Nephron progenitor cell (in vitro differentiated cells): Measurements from ENCODE around the gene INKA2.

Experiments used
- DNase-seq: peaks from one replicate; pipeline ENCODE4 v3.0.0; 2021
- H3K27ac Mint-ChIP-seq: 2 replicates; pipeline ENCODE4 v1.8.0; 2021; ENCODE audit warnings: mild to moderate bottlenecking, moderate library complexity, mixed read lengths
- H3K27me3 Mint-ChIP-seq: 2 replicates; pipeline ENCODE4 v1.8.0; 2021; ENCODE audit warnings: mild to moderate bottlenecking, low read depth, mixed read lengths; ENCODE audit not compliant: poor library complexity
- H3K36me3 Mint-ChIP-seq: 2 replicates; pipeline ENCODE4 v1.8.0; 2021; ENCODE audit warnings: low read depth, mixed read lengths
- H3K4me1 Mint-ChIP-seq: 2 replicates; pipeline ENCODE4 v1.8.0; 2021; ENCODE audit warnings: mixed read lengths
- H3K4me3 Mint-ChIP-seq: 2 replicates; pipeline ENCODE4 v1.8.0; 2021; ENCODE audit warnings: mild to moderate bottlenecking, moderate library complexity, mixed read lengths
- H3K9me3 Mint-ChIP-seq: 2 replicates; pipeline ENCODE4 v1.8.0; 2021; ENCODE audit warnings: mild to moderate bottlenecking, moderate library complexity, mixed read lengths
- CTCF ChIP-seq: fragments of 200-600 bp; sonication (generic); IDR thresholded peaks from 2 replicates; pipeline ENCODE4 v1.5.0; 2021; ENCODE audit warnings: antibody characterized with exemption

The INKA2 gene

GRCh38 chr1:111749628-111750027, 10.4 kb upstream of the INKA2 start:
- Mint-ChIP-seq H3K9me3 (no peaks in the 10 kb centered on the region), H3K36me3 (no peaks in the 10 kb centered on the region), H3K4me1 (peaks cover 56% of the 10 kb centered on the region), H3K27me3 (peaks cover 19% of the 10 kb centered on the region), H3K4me3 (no peak overlapping the region), H3K27ac (no peak overlapping the region)
- DNase-seq = no peak
- TF ChIP-seq CTCF = no peak

- Mint-ChIP-seq H3K27me3 (peaks cover 33% of the 10 kb centered on the region), H3K4me3 (no peak overlapping the region), H3K9me3 (no peaks in the 10 kb centered on the region), H3K27ac (no peak overlapping the region), H3K36me3 (no peaks in the 10 kb centered on the region), H3K4me1 (peaks cover 47% of the 10 kb centered on the region)
- no peak for TF ChIP-seq CTCF
- DNase-seq = no peak
Observed at GRCh38 chr1:111747947-111748346, 8.8 kb upstream of the INKA2 start.

GRCh38 chr1:111747282-111747734, 8.1 kb upstream of the INKA2 start:
- H3K27ac Mint-ChIP-seq = no peak overlapping the region
- H3K36me3 Mint-ChIP-seq = no peaks in the 10 kb centered on the region
- TF ChIP-seq CTCF = peak; percentile 38
- H3K27me3 Mint-ChIP-seq = peaks cover 32% of the 10 kb centered on the region
- H3K4me1 Mint-ChIP-seq = peaks cover 47% of the 10 kb centered on the region
- no peaks in the 10 kb centered on the region for H3K9me3 Mint-ChIP-seq
- DNase-seq = peak; percentile 39
- no peak overlapping the region for H3K4me3 Mint-ChIP-seq

GRCh38 chr1:111746614-111746999, 7.4 kb upstream of the INKA2 start:
- DNase-seq = no peak
- no peaks in the 10 kb centered on the region for H3K9me3 Mint-ChIP-seq
- H3K27me3 Mint-ChIP-seq = peaks cover 37% of the 10 kb centered on the region
- no peak overlapping the region for H3K27ac Mint-ChIP-seq
- H3K4me1 Mint-ChIP-seq = peaks cover 47% of the 10 kb centered on the region
- TF ChIP-seq CTCF = no peak
- no peak overlapping the region for H3K4me3 Mint-ChIP-seq
- H3K36me3 Mint-ChIP-seq = no peaks in the 10 kb centered on the region

GRCh38 chr1:111745675-111746613, 6.7 kb upstream of the INKA2 start:
- Mint-ChIP-seq H3K4me1 (peaks cover 41% of the 10 kb centered on the region), H3K36me3 (no peaks in the 10 kb centered on the region), H3K9me3 (no peaks in the 10 kb centered on the region), H3K27me3 (peaks cover 44% of the 10 kb centered on the region), H3K27ac (no peak overlapping the region), H3K4me3 (no peak overlapping the region)
- no peak for TF ChIP-seq CTCF
- DNase-seq = no peak

- Mint-ChIP-seq H3K4me3 (no peak overlapping the region), H3K36me3 (no peaks in the 10 kb centered on the region), H3K9me3 (no peaks in the 10 kb centered on the region), H3K27ac (no peak overlapping the region), H3K4me1 (peaks cover 28% of the 10 kb centered on the region), H3K27me3 (peaks cover 46% of the 10 kb centered on the region)
- TF ChIP-seq CTCF = no peak
- DNase-seq = no peak
Observed at GRCh38 chr1:111743679-111744101, 4.5 kb upstream of the INKA2 start.
